Measurements from ENCODE around the gene SPATA2. TPM values are rescaled to one million over a fixed set of nuclear protein-coding genes. Genes with fewer than 3 reads are reported as not detected.
"Not testable (repeated sequence)": the region's sequence is repeated elsewhere in the genome, so short reads cannot be mapped to it uniquely, and the experiment has no call there.

Gene SPATA2
- total RNA-seq, 1 experiment from 2014 or later = 8.3 TPM

DNA sequence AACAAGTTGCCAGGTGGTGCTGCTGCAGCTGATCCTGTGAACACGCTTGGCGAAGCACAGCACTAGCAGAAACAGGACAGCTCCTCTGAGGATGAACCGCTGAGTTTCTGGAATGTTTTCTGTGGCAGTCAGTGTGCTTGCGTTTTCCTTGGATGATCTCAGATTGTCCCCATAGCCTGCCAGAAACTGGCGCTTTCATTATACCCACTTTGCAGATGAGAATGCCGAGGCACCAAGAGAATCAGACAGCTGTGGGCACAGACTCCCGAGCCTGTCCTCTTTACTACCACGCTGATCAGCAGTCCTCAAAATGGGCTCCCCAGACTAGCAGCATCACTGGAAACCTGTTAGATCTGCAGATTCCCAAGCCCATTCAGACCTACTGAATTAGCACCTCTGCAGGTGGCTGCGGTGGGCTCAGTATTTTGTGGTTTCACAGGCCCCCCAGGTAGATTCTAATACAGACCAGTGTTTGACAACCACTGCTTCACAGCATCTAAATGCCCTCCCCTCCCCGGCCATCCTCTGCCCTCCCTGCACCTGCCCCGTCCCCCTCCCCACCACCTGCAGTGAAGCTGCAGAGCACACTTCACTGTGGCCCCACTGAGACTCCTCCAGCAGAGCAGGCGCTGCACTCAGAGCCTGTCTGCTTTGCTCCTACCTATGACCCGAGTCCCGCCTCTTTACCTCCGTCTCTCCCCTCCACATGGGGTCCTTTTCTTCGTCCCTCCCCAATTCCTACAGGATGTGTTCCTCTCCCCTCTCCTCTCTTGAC, 29.6 kb downstream of the SPATA2 start:
- no peak for DNase-seq (ENCODE audit: low read depth)

DNA sequence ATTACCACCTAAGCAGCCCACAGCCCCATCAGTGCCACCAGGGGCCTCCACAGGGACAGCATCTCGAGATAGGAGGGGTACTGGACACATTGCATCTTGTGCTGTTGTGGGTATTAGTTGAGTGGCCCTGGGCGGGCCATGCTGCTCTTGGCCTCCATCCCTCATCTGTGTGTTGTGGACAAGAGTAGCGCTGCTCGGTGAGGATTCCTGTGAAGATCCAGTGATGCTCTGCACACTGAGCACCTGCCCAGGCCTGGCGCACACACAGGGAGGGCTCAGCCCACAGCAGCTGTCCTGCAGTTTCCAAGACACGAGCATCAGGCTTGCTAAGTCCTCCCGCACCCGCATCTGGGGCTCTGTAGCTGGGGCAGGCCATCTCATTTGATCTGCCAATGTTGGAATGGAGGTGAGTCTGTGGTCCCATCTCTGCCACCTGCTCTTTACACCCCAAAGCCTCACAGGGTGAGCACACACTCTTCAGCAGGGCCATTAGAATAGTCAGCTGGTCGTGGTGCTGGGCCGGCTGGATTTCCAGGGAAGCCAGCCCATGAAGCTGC, 32.0 kb downstream of the SPATA2 start:
- no peak for DNase-seq (ENCODE audit: low read depth)

DNA sequence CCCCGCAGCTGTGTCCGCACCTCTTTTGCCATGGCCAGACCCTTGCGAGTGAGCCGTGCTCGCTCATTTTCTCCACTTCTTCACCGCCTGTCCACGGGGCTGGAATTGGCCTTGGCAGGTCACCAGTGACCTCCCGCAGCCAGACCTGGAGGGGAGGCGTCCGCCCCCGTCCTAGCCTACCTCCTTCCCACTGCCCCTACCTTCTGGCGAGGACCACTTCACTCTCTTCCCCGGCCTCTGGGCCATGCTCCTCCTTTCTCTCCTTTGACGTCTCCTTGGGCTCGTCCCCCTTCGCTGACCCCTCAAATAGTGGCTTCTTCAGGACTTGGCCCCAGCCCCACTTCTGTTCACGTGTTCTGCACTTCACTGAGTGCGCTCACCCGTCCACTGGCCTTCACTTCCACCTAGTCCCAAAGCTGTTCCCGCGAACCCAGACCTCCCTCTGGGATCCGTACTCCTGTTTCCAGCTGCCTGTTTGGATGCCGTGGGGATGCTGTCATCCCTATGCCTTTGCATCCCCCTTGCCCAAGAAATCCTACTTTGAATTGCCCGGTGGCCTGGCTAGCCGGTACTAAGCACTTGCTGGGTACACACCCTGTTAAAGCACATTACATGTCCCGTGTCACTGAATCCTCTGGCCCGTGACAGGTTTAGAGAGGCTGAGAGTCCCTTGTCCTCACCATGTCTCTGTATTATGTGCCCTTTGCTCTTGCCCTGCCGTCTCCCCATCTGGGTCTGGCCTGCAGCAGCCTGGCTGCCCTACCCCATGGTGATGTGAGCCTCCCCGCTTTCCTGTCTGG, 33.0 kb downstream of the SPATA2 start:
- no peak for DNase-seq (ENCODE audit: low read depth)

DNA sequence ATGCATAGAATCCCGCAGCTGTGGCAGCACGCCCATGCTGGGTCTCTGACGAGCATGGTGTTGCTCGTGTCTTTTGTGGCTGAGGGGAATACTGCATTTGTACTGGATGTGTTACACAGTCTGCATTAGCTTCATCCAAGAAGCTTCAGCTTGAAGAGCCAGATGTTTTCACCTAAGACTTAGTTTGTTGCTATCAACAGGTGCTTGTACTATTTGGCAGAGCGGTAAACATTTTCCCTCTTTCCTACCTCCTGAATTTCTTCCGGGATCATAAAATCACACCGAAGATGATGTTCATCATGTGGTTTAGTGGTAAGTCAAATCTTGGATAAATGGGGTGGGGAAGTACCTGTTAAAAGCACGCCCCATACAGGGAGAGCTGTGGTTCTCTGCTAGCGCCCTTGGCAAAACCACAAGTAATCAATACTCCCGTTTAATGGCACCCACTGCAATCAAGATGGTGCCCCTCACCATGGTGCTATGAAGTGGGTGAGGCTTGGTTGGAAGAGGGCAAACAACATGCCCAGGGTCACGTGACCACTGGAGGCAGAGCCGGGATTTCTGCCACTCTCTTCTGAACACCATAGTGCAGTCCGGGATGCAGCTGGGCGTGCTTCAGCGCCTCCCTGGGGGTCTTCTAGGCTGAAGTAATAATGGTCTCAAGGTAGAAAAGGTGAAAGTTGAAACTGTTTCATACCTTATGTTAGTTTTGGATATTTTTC, 34.4 kb downstream of the SPATA2 start:
- DNase-seq (ENCODE audit: low read depth) = no peak

DNA sequence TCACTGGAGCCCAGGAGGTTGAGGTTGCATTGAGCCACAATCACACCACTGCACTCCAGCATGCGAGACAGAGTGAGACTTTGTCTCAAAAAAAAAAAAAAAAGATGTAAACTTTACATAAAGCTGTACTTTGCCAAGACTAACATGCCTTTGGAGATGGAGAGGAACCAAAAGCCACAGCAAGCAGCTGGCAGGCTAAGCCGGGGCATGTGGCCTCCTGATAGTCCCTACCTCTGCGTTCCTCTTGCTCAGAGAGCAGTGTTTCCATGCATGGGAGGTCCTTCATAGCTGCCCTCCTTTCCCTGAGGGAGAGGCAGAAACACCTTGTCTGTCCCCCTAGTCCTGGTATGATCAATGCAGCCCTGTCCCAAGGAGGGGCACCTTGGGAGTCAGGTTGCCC, 35.2 kb downstream of the SPATA2 start:
- no peak for DNase-seq (ENCODE audit: low read depth)

DNA sequence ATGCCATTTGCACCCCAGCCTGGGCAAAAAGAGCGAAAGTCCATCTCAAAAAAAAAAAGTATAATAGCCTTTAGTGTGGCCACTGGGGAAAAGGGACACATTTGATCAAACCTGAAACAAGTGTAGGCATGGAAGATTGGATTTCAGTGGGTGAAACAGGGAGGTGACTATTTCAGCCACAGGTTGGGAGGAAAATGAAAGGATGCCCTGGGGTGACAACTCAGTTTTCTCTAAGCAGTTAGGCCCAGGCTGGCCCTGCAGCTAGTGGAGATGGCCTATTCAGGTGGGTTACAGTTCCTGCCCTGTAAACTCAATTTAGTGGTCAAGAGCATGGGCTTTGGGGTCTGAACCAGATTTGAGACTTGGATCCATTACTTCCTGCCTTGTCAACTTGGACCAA, 36.4 kb downstream of the SPATA2 start:
- no peak for DNase-seq (ENCODE audit: low read depth)

DNA sequence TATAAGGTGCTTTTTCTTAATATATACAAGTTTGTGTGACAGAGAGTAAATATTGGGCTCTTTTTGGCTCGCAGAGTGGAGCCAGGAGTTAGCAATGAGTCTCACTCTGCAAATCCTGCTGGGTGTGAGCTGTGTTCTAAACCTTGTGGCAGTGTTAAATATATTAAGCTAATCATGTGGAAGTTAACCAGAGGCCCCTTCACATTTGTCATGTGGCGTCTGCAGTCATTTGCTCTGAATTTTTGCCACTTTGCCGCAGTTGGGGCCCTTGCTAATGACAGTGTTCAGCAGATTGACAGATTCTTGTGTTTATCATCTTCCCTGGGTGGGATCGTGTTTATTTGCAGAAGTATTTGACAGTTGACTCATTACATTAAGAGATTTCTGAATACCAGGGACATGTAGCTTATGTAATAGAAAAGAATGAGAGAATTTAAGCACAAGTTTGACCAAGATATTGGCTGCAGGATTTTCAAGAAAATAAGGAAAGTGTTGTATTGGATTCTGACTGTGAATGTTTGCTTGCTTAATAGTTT, 37.9 kb downstream of the SPATA2 start:
- no peak for DNase-seq (ENCODE audit: low read depth)

DNA sequence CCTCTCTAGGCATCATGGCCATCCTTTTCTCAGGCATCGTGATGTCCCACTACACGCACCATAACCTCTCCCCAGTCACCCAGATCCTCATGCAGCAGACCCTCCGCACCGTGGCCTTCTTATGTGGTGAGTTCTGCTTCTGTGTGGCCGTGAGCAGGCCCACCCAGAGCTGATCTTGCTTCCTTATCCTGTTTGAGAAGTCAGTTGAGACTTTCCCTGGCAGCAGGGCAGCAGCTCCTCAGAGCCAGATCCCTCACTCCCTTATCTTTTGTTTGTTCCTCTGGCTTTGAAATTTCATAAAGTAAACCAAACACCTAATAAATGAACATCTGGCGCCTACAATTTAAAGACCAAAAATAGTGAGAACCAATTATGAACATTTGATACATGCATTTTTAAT, 40.6 kb downstream of the SPATA2 start:
- DNase-seq (ENCODE audit: low read depth) = no peak

DNA sequence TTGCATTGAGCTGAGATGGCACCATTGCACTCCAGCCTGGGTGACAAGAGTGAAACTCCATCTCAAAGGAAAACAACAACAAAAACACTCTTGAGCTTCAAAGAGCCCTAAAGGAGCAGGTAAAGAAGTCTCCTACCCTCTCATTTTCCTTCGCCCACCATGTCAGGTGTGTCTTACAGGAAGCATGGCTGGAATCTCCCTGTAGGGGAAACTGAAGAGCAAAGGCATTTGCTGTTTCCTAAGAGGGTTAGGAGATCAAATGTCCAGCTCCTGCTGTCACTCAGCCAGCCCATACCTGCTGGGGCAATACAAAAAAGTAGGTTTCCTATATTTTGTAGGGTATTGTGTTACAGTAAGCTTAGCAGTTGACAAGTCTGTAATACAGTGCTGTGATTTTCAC, 43.3 kb downstream of the SPATA2 start:
- no peak for DNase-seq (ENCODE audit: low read depth)

DNA sequence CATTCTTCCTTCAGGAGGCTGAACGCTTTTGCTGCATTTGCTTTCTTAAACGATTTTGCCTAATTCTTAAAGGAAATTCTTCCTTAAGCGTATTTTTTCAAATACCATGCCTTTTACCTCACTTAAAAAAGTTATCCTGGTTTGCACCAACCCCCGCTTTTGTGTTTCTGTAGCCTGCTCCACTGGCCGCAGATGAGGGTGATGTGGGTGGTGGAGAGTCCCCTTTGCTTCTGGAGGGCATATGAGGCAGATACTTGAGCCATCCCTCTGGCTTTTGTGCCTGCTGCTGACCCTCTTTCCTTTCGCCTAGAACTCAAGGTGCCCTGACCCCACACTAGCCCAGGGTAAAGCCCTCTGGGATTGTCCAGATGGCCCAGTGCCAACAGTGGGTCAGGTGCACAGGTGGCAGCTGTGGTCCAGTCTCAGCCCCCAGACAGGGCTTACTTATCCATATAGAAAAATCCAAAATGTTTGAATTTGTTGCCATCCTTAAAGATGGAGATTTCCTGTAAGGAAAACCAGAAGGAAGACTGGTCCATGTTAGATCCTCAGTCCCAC, 43.9 kb downstream of the SPATA2 start:
- no peak for DNase-seq (ENCODE audit: low read depth)

DNA sequence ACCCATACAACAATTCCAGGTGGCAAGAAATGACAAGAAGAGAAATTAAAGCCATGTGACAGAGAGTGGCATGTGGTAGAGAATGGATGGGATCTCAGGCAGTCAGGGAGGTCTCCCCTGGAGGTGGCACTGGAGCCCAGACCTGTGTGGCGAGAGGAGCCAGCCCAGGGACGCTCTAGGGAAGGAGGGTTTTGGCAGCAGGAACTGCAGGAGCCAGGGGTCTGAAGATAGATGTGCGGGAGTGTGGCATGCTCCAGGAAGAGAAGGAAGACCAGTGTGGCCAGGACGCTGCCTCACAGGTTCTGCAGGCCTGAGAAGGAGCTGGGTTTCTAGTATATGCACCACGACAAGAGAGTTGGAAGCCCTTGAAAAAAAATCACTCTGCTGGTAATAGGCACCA, 45.1 kb downstream of the SPATA2 start:
- no peak for DNase-seq (ENCODE audit: low read depth)

DNA sequence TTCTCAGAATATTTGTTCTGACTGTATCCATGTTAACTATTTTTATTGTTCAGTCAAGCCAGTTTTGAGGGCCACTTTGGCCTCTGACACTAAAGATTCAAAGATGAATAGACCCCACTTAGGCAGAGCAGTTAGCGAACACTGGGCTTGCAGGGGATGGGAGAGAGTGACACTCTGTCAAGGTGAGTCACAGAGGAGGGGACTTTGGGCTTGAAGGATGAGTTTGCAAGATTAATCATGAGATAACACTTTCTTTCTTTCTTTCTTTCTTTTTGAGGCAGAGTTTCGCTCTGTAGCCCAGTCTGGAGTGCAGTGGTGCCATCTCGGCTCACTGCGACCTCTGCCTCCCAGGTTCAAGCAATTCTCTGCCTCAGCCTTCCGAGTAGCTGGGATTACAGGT, 46.4 kb downstream of the SPATA2 start:
- DNase-seq (ENCODE audit: low read depth) = no peak

DNA sequence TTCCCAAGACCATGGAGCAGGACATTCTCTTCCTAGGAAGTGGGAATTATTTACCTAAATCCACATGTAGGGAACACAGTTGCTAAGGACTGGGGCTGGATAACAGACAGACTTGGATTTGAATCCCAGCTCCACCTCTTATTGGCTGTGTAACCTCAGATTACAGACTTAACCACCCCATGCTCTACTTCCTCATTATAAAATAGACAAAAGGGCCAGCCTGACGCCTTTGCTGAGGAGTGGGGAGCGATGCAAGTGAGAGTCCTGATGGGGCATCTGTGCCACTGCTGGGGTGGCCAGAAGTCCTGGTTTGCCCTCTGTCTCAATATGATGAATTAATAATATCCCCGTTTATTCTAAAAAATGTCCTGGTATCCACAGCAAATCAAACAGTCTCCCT, 46.8 kb downstream of the SPATA2 start:
- no peak for DNase-seq (ENCODE audit: low read depth)

DNA sequence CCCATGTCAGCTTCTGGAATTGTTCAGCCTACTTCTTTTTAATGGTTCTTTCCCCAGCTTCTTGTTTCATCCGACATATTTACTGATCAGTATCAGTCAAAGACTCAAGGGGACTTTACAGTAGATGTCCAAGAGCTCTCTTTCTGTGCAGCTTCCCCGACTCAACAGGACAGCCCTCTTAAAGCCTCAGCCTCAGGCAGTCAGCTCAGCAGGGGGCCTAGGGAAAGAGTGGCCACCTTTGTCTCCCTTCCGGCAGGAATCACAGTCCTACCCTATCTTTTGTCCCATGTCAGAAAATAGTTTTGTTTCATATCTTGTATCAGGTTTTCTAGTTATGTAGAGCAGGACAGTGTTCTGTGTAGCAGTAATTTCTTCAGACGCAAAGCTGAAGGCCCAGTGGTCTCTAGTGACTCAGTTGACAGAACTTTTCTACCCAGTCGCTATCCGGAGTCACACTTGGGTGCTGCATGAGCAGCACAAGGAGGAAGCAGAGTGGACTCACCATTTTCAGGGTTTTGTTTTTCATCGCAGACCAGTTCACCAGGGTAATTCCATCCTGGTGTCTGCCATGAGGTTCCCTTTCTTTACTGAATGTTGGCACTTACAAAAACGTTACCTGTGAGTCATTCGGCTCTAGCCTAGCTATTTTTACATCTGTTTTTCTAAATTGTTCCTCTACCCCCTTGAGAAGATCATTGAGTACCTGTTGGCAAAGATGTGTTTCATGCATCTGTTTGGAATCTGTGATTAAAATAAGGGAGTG, 47.7 kb downstream of the SPATA2 start:
- DNase-seq (ENCODE audit: low read depth) = no peak

DNA sequence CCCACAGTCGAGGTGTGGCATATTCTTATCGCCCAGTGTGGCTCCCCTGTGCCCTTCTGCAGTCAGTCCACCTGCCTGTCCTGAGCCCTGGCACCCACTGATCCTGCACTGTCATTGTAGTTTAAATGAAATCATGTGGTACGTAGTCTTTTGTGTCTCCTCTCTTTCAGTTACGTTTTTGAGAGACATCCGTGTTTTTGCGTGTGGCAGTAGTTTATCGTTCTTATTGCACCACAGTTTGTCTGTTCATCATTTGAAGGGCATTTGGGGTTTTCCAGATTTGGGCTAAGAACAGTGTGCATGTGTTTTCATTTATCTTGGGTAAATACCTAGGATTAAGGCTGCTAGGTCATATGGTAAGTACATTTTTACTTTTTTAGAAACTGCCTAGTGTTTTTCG, 49.3 kb downstream of the SPATA2 start:
- DNase-seq (ENCODE audit: low read depth) = no peak

DNA sequence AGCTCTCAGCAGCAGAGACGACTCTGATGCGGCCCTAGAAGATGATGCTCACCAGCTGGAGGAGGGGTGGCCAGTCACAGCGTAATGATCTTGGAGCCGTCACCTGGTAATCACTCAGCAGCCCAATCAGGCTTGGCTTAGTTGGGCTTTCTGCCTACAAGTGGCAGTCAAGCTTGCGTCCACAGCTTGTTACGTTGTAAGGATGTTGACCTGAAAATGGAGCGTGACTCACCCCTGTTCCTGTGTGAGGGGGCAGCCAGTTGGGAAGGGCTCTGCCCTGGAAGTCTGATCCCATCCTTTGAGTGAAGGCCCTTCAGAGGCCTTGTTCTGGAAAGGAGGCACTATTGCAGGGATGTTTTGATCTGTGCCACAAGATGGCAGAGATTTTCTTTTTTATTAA, 49.8 kb downstream of the SPATA2 start:
- no peak for DNase-seq (ENCODE audit: low read depth)

DNA sequence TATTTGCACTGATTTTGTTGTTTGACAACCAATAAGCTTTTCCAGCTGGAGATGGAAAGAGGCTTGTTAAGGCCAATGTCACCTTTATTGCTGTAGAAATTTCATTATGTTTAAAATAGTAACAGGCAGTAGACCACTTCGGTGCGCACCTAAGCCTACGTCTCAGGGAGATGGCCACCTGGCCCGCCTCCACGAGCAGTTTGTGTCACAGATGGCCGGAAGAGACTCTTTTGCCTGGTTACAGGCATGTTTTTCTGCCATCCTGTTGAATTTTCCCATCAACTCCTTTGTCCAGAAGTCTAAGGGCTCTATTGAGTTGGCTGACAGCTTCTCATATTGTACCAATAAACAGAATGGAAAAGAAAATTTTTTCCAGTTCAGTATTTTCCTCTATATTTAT, 51.7 kb downstream of the SPATA2 start:
- DNase-seq (ENCODE audit: low read depth) = no peak

DNA sequence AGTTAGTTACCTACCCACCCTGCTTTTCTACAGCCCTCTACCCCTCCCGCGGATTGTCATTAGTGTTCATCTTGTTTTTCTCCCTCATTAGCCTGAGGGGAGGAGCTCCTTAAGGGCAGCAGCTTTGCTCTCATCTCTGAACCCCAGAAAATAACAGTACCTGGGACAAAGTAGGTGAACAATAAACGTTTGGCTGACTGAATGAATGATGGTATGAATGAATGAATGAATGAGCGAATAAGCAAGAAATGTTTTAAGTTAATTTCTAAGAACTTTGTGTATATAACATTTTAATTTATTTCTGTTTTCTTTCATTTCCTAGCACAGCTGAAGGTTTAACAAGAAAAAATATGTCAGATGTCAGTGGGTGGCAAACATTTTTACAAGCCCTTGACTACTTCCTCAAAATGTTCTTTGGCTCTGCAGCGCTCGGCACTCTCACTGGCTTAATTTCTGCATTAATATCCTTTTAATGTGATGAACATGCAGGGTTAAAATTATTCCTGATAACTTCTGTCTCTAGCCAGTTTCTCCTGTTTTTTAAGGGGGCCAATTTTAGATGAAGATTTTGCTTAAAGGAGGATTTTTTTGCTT, 52.6 kb downstream of the SPATA2 start:
- no peak for DNase-seq (ENCODE audit: low read depth)

DNA sequence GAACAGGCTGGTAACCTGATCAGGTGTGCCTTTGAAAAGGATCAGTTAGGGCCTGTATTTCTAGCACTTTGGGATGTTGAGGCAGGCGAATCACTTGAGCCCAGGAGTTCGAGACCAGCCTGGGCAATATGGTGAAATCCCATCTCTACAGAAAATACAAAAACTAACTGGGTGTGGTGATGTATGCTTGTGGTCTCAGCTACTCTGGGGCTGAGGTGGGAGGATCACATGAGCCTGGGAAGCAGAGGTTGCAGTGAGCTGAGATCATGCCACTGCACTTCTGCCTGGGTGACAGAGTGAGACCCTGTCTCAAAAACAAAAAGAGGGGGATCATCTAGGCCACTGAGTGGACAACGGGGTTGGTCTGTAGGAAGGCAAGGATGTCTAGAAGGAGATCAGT, 54.1 kb downstream of the SPATA2 start:
- DNase-seq (ENCODE audit: low read depth) = not testable (repeated sequence)

DNA sequence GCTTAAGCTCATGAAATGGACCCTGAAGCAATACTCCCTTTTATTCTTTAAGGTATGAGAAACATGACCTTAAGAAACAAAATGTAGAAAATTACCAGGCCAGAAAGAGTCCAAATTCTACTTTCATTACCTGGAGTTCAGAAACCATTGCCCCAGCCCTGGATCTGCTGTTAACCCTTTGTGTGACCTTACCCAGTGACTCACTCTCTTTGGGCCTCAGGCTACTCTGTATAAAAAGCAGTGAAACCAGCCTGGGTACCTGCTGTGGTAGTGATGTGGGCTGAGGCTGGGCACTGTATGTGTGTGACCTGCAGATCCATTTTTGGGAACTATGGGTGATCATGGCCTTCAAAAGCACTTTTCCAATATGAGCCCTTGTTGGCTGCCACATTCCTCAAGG, 55.5 kb downstream of the SPATA2 start:
- DNase-seq (ENCODE audit: low read depth) = peak; percentile 82

DNA sequence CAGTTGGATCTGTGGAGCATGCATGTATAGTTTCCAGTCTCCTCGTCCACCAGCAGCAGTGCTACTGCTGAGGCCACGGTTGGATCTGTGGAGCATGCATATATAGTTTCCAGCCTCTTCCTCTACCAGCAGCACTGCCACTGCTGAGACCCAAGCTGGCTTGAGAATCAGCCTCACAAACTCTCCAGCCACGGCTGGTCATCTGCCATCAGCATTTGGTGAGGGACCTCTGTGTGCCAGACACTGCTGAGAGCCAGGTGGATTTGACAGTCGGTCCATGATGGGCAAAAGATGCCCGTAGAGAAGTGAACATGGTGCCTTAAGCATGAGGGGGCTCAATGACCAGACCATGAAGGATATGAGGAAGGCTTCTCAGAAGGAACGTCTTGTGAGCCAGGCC, 56.3 kb downstream of the SPATA2 start:
- no peak for DNase-seq (ENCODE audit: low read depth)
